NCI-H1436 treated with DMSO at 0.1 percent for 48 hours (cell line): Measurements from ENCODE around the gene MYO5A.
"Not testable (repeated sequence)": the region's sequence is repeated elsewhere in the genome, so short reads cannot be mapped to it uniquely, and the experiment has no call there.

ENCODE experiments used
- DNase-seq: peaks from one replicate; lab custom pipeline; 2025; lab: John Stamatoyannopoulos, UW

MYO5A gene

GRCh38 chr15:52417957-52418356 is 110.7 kb downstream of the MYO5A start:
- no peak for DNase-seq

- DNase-seq: no peak
These were observed 111.2 kb downstream of the MYO5A start for GRCh38 chr15:52417521-52417920.

GRCh38 chr15:52416566-52416965 is 112.1 kb downstream of the MYO5A start:
- DNase-seq: not testable (repeated sequence)

- no peak for DNase-seq
These were observed 113.1 kb downstream of the MYO5A start for GRCh38 chr15:52415628-52416027.

GRCh38 chr15:52414936-52415335 is 113.7 kb downstream of the MYO5A start:
- no peak for DNase-seq

GRCh38 chr15:52408823-52409222 is 119.9 kb downstream of the MYO5A start:
- DNase-seq: no peak

- no peak for DNase-seq
These were observed 121.3 kb downstream of the MYO5A start for GRCh38 chr15:52407374-52407773.

- no peak for DNase-seq
These were observed 122.1 kb downstream of the MYO5A start for GRCh38 chr15:52406601-52407000.

- no peak for DNase-seq
These were observed 122.8 kb downstream of the MYO5A start for GRCh38 chr15:52405856-52406255.

- DNase-seq: no peak
These were observed 131.6 kb downstream of the MYO5A start for GRCh38 chr15:52397118-52397517.

GRCh38 chr15:52394118-52394517 is 134.6 kb downstream of the MYO5A start:
- no peak for DNase-seq

GRCh38 chr15:52392008-52392687 is 136.5 kb downstream of the MYO5A start:
- no peak for DNase-seq

- no peak for DNase-seq
These were observed 137.6 kb downstream of the MYO5A start for GRCh38 chr15:52391069-52391468.

- no peak for DNase-seq
These were observed 143.0 kb downstream of the MYO5A start for GRCh38 chr15:52385670-52386069.

GRCh38 chr15:52383100-52383588 is 145.5 kb downstream of the MYO5A start:
- DNase-seq: no peak

- no peak for DNase-seq
These were observed 146.0 kb downstream of the MYO5A start for GRCh38 chr15:52382647-52383046.

GRCh38 chr15:52379395-52380106 is 149.1 kb downstream of the MYO5A start:
- no peak for DNase-seq

- DNase-seq: no peak
These were observed 149.8 kb downstream of the MYO5A start for GRCh38 chr15:52378746-52379394.

GRCh38 chr15:52370010-52370409 is 158.7 kb downstream of the MYO5A start:
- DNase-seq: no peak

- DNase-seq: no peak
These were observed 159.2 kb downstream of the MYO5A start for GRCh38 chr15:52369455-52369854.

GRCh38 chr15:52369030-52369429 is 159.7 kb downstream of the MYO5A start:
- no peak for DNase-seq

GRCh38 chr15:52368402-52368801 is 160.3 kb downstream of the MYO5A start:
- DNase-seq: no peak

GRCh38 chr15:52362497-52362896 is 166.2 kb downstream of the MYO5A start:
- DNase-seq: no peak
